WTC11 (cell line): Measurements from ENCODE around the gene NPEPL1. TPM values are rescaled to one million over a fixed set of nuclear protein-coding genes. Genes with fewer than 3 reads are reported as not detected.
"Not testable (repeated sequence)": the region's sequence is repeated elsewhere in the genome, so short reads cannot be mapped to it uniquely, and the experiment has no call there.

Experiments
- ATAC-seq: fragments of 200-7000 bp; cut with Tn5 transposase; 2 replicates; pipeline ENCODE4 v1.10.0; 2021; ENCODE audit warnings: mild to moderate bottlenecking, moderate library complexity
- CTCF ChIA-PET: fragments of 300-600 bp; sonication (Branson Sonifier 250); formaldehyde crosslinking; loops from one replicate; lab custom pipeline; 2021; ENCODE audit warnings: antibody characterized with exemption; lab: Charles Lee
- POLR2A ChIA-PET: fragments of 350-600 bp; sonication (Branson Sonifier 250); formaldehyde crosslinking; loops from one replicate; lab custom pipeline; 2021; ENCODE audit warnings: antibody characterized with exemption; lab: Charles Lee
- DNase-seq: peaks from one replicate; pipeline ENCODE4 v3.0.0; 2021; ENCODE audit warnings: low spot score
- H3K27ac Mint-ChIP-seq: 2 replicates; pipeline ENCODE4 v1.8.0; 2021; ENCODE audit warnings: mixed read lengths
- H3K27me3 Mint-ChIP-seq: 2 replicates; pipeline ENCODE4 v1.8.0; 2021; ENCODE audit warnings: low read depth, mild to moderate bottlenecking, moderate library complexity, mixed read lengths
- H3K36me3 Mint-ChIP-seq: 2 replicates; pipeline ENCODE4 v1.8.0; 2021; ENCODE audit warnings: mixed read lengths
- H3K4me1 Mint-ChIP-seq: 2 replicates; pipeline ENCODE4 v1.8.0; 2022; ENCODE audit warnings: mixed read lengths
- H3K4me3 Mint-ChIP-seq: 2 replicates; pipeline ENCODE4 v1.8.0; 2021; ENCODE audit warnings: mild to moderate bottlenecking, moderate library complexity, mixed read lengths
- H3K9me3 Mint-ChIP-seq: 2 replicates; pipeline ENCODE4 v1.8.0; 2021; ENCODE audit warnings: mixed read lengths
- ATF2 ChIP-seq: sonication (generic); formaldehyde crosslinking; IDR thresholded peaks from 2 replicates; pipeline ENCODE4 v1.8.1; 2022; ENCODE audit warnings: low read depth, missing genetic modification reagents, borderline replicate concordance
- CREM ChIP-seq: sonication (generic); formaldehyde crosslinking; IDR thresholded peaks from 2 replicates; pipeline ENCODE4 v1.8.1; 2022; ENCODE audit warnings: mild to moderate bottlenecking, missing genetic modification reagents, moderate library complexity
- EMX1 ChIP-seq: fragments of 250-450 bp; sonication (Bioruptor Pico); IDR thresholded peaks from 2 replicates; pipeline ENCODE4 v1.8.0; 2021; ENCODE audit warnings: mild to moderate bottlenecking
- GTF2I ChIP-seq: fragments of 250-450 bp; sonication (Bioruptor Pico); conservative IDR thresholded peaks from 2 replicates; pipeline ENCODE4 v1.4.0; 2021; ENCODE audit warnings: mild to moderate bottlenecking
- HMGA2 ChIP-seq: fragments of 250-450 bp; sonication (Bioruptor Pico); IDR thresholded peaks from 2 replicates; pipeline ENCODE4 v1.4.0; 2021; ENCODE audit warnings: mild to moderate bottlenecking, moderate library complexity
- IRF1 ChIP-seq: sonication (generic); formaldehyde crosslinking; IDR thresholded peaks from 2 replicates; pipeline ENCODE4 v1.8.0; 2023; ENCODE audit warnings: missing genetic modification reagents
- MAX ChIP-seq: sonication (generic); formaldehyde crosslinking; IDR thresholded peaks from 2 replicates; pipeline ENCODE4 v1.8.0; 2022; ENCODE audit warnings: mild to moderate bottlenecking, missing genetic modification reagents
- NFE2L1 ChIP-seq: sonication (generic); formaldehyde crosslinking; IDR thresholded peaks from 2 replicates; pipeline ENCODE4 v1.8.1; 2023; ENCODE audit warnings: missing genetic modification reagents
- NFYB ChIP-seq: sonication (generic); formaldehyde crosslinking; conservative IDR thresholded peaks from 2 replicates; pipeline ENCODE4 v1.8.0; 2022; ENCODE audit warnings: low read depth, missing genetic modification reagents
- NR2C2 ChIP-seq: sonication (generic); formaldehyde crosslinking; IDR thresholded peaks from 2 replicates; pipeline ENCODE4 v1.8.0; 2022; ENCODE audit warnings: mild to moderate bottlenecking, missing genetic modification reagents
- SMAD3 ChIP-seq: sonication (generic); formaldehyde crosslinking; IDR thresholded peaks from 2 replicates; pipeline ENCODE4 v1.8.0; 2022; ENCODE audit warnings: missing genetic modification reagents, mild to moderate bottlenecking, borderline replicate concordance
- SOX15 ChIP-seq: fragments of 250-450 bp; sonication (Bioruptor Pico); IDR thresholded peaks from 2 replicates; pipeline ENCODE4 v1.9.0; 2021; ENCODE audit warnings: mild to moderate bottlenecking
- SP1 ChIP-seq: sonication (generic); formaldehyde crosslinking; conservative IDR thresholded peaks from 2 replicates; pipeline ENCODE4 v1.8.1; 2022; ENCODE audit warnings: missing genetic modification reagents
- STAT6 ChIP-seq: sonication (generic); formaldehyde crosslinking; conservative IDR thresholded peaks from 2 replicates; pipeline ENCODE4 v1.8.1; 2023; ENCODE audit warnings: mild to moderate bottlenecking, low read depth, missing genetic modification reagents, moderate library complexity
- TEAD4 ChIP-seq: sonication (generic); formaldehyde crosslinking; IDR thresholded peaks from 2 replicates; pipeline ENCODE4 v1.8.0; 2022; ENCODE audit warnings: mild to moderate bottlenecking, missing genetic modification reagents
- ZBTB21 ChIP-seq: sonication (generic); formaldehyde crosslinking; IDR thresholded peaks from 2 replicates; pipeline ENCODE4 v1.8.1; 2023; ENCODE audit warnings: mild to moderate bottlenecking, missing genetic modification reagents, borderline replicate concordance
- ZBTB43 ChIP-seq: sonication (generic); formaldehyde crosslinking; IDR thresholded peaks from 2 replicates; pipeline ENCODE4 v1.8.1; 2023; ENCODE audit warnings: mild to moderate bottlenecking, missing genetic modification reagents
- ZNF219 ChIP-seq: sonication (generic); formaldehyde crosslinking; IDR thresholded peaks from 2 replicates; pipeline ENCODE4 v1.8.0; 2023; ENCODE audit warnings: missing genetic modification reagents, mild to moderate bottlenecking, borderline replicate concordance
- ZNF232 ChIP-seq: sonication (generic); formaldehyde crosslinking; IDR thresholded peaks from 2 replicates; pipeline ENCODE4 v1.8.0; 2022; ENCODE audit warnings: mild to moderate bottlenecking, missing genetic modification reagents
- ZNF512 ChIP-seq: sonication (generic); formaldehyde crosslinking; IDR thresholded peaks from 2 replicates; pipeline ENCODE4 v1.8.1; 2022; ENCODE audit warnings: missing genetic modification reagents, borderline replicate concordance
- total RNA-seq: library from RNA; stranded (reverse); gene quantifications from 3 replicates; pipeline ENCODE4 v1.2.3, GENCODE V29; 2021

The NPEPL1 gene
- total RNA-seq, 1 experiment from 2014 or later, result 39.9 TPM

GRCh38 chr20:58722877-58723627 lies 30.5 kb downstream of the NPEPL1 start (continued):
- no peak for TF ChIP-seq ZNF512 (CRISPR knock-in tag)
- TF ChIP-seq TEAD4 (CRISPR knock-in tag), result no peak
- no peak for TF ChIP-seq EMX1 (CRISPR knock-in tag)

- no peak for ATAC-seq
- Mint-ChIP-seq H3K27me3 (peaks cover 11% of the 10 kb centered on the region; the same call in 1 of the 2 replicates), H3K4me3 (no peak overlapping the region), H3K27ac (no peak overlapping the region), H3K36me3 (peaks cover 26% of the 10 kb centered on the region), H3K4me1 (peaks cover 15% of the 10 kb centered on the region; the same call in 1 of the 2 replicates), H3K9me3 (peaks cover 32% of the 10 kb centered on the region)
- ChIA-PET CTCF (interaction anchor here (0.6 to 2.1 kb wide), 2 partner anchors 73 to 589 kb away, joined by 5 to 6 read pairs; partner anchors contain the start of gene STX16), POLR2A (no interaction called here)
- DNase-seq, result no peak
- TF ChIP-seq NR2C2, result no peak
- TF ChIP-seq ZNF219 (CRISPR knock-in tag), result no peak
- TF ChIP-seq ZBTB43 (CRISPR knock-in tag), result no peak
- TF ChIP-seq MAX, result no peak
- TF ChIP-seq GTF2I (CRISPR knock-in tag), result no peak
- no peak for TF ChIP-seq SP1 (CRISPR knock-in tag)
- TF ChIP-seq NFE2L1 (CRISPR knock-in tag), result no peak
- TF ChIP-seq CREM (CRISPR knock-in tag), result no peak
- TF ChIP-seq SMAD3 (CRISPR knock-in tag), result no peak
Measured at GRCh38 chr20:58723628-58723984, 31.0 kb downstream of the NPEPL1 start.

- H3K4me3 Mint-ChIP-seq, H3K27ac Mint-ChIP-seq, POLR2A ChIA-PET, ATAC-seq, DNase-seq, H3K4me1 Mint-ChIP-seq, CTCF ChIA-PET: not testable (repeated sequence)
- Mint-ChIP-seq H3K36me3 (peaks cover 26% of the 10 kb centered on the region), H3K9me3 (peaks cover 32% of the 10 kb centered on the region), H3K27me3 (peaks cover 11% of the 10 kb centered on the region; the same call in 1 of the 2 replicates)
Measured at GRCh38 chr20:58726156-58726555, 33.6 kb downstream of the NPEPL1 start.

GRCh38 chr20:58731192-58731591 lies 38.6 kb downstream of the NPEPL1 start:
- ChIA-PET CTCF (no interaction called here), POLR2A (no interaction called here)
- H3K27ac Mint-ChIP-seq, result no peak overlapping the region
- no peak for TF ChIP-seq HMGA2 (CRISPR knock-in tag)
- TF ChIP-seq STAT6, result no peak
- TF ChIP-seq NFYB (CRISPR knock-in tag), result no peak
- TF ChIP-seq SOX15 (CRISPR knock-in tag), result no peak
- no peak for TF ChIP-seq ZNF232 (CRISPR knock-in tag)
- no peak for TF ChIP-seq ZBTB21
- no peak for TF ChIP-seq ATF2 (CRISPR knock-in tag)
- TF ChIP-seq IRF1, result no peak
- TF ChIP-seq ZBTB43 (CRISPR knock-in tag), result no peak

More at GRCh38 chr20:58731192-58731591, 38.6 kb downstream of the NPEPL1 start:
- Mint-ChIP-seq H3K4me1 (no peaks in the 10 kb centered on the region), H3K9me3 (peaks cover 19% of the 10 kb centered on the region), H3K4me3 (no peak overlapping the region), H3K27me3 (no peaks in the 10 kb centered on the region), H3K36me3 (peaks cover 14% of the 10 kb centered on the region)
- ATAC-seq, result no peak
- no peak for DNase-seq
